HepG2 (cell line): ENCODE results near the gene EEFSEC.

Experiments
- DPF2 ChIP-seq: sonication (generic); formaldehyde crosslinking; IDR thresholded peaks from 2 replicates; pipeline ENCODE4 v1.4.0; 2020; ENCODE audit warnings: mild to moderate bottlenecking, low read depth, missing genetic modification reagents, borderline replicate concordance
- HNRNPL ChIP-seq: fragments of 200-400 bp; formaldehyde crosslinking; IDR thresholded peaks from 2 replicates; pipeline ENCODE4 v1.6.1; 2017; ENCODE audit warnings: mild to moderate bottlenecking, low read depth, low read length
- HNRNPUL1 ChIP-seq: fragments of 200-400 bp; formaldehyde crosslinking; IDR thresholded peaks from 2 replicates; pipeline ENCODE4 v1.6.1; 2017; ENCODE audit warnings: low read depth, mild to moderate bottlenecking, low read length, moderate library complexity
- POLR2AphosphoS2 ChIP-seq: IDR thresholded peaks from 2 replicates; pipeline ENCODE4 v1.6.1; 2011; ENCODE audit warnings: low read depth, low read length, improper control_type of control experiment
- RAD21 ChIP-seq: fragments of 450-650 bp; formaldehyde crosslinking; IDR thresholded peaks from 2 replicates; pipeline ENCODE4 v1.5.0; 2020; ENCODE audit warnings: mild to moderate bottlenecking
- RBAK ChIP-seq: sonication (generic); formaldehyde crosslinking; IDR thresholded peaks from 2 replicates; pipeline ENCODE4 v1.5.1; 2020; ENCODE audit warnings: mild to moderate bottlenecking, missing genetic modification reagents
- ZNF136 ChIP-seq: sonication (generic); formaldehyde crosslinking; IDR thresholded peaks from 2 replicates; pipeline ENCODE4 v1.8.1; 2022; ENCODE audit warnings: low read depth, mild to moderate bottlenecking, moderate library complexity, missing genetic modification reagents
- ZNF253 ChIP-seq: sonication (generic); formaldehyde crosslinking; IDR thresholded peaks from 2 replicates; pipeline ENCODE4 v1.8.0; 2022; ENCODE audit warnings: mild to moderate bottlenecking, missing genetic modification reagents, borderline replicate concordance
- ZNF720 ChIP-seq: sonication (generic); formaldehyde crosslinking; IDR thresholded peaks from 2 replicates; pipeline ENCODE4 v1.4.0; 2020; ENCODE audit warnings: missing genetic modification reagents
- TF ChIP-seq, protein P1 (sequence below): sonication (generic); formaldehyde crosslinking; IDR thresholded peaks from 2 replicates; pipeline ENCODE4 v1.5.0; 2020; ENCODE audit warnings: mild to moderate bottlenecking, missing genetic modification reagents, moderate library complexity
- TF ChIP-seq, protein P2 (sequence below): sonication (generic); formaldehyde crosslinking; IDR thresholded peaks from 2 replicates; pipeline ENCODE4 v1.4.0; 2020; ENCODE audit warnings: missing genetic modification reagents

DNA sequence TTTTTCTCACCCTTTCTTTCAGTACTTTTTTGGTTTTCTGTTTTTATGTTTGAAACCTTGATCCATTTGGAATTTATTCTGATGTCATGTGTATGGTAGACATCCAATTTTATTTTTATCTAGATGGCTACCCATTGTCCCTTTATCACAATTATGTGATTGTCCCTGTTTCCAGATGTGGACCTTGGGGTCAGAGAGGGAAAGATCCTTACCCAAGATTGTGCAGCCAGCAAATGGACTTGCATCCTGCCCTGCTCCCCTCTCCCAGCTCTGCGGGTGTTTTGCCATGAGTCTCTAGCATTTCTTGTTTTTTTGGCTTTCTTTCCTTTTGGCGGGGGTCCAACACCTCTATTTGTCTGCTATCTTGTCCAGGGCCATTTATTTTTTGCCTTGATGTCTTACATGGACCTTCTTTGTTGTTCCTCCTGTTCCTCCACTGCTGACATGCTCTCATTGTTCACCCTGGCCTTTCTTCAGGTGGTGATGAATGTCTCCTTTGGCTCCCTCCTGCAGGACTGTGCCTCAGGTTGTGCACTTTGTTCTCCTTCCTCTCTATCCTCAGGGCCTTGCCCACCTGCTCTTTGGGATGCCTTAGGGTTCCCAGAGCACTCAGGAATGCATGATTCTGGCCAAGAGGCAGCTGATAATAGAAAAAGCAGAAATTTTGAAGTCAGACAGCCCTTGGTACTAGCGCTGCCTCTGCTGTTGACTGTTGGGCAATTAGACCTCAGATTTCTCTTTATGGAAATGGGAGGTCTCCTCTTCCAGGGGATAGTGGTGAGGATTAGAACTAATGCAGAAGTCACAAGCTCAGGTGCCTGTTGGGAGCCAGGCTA lies 84.3 kb downstream of the EEFSEC start:
- TF ChIP-seq RAD21 (CRISPR knock-in tag) (no peak), ZNF720 (CRISPR knock-in tag) (no peak), POLR2AphosphoS2 (no peak), ZNF136 (CRISPR knock-in tag) (no peak), HNRNPUL1 (no peak), DPF2 (CRISPR knock-in tag) (no peak), RBAK (no peak), ZNF253 (CRISPR knock-in tag) (no peak), HNRNPL (no peak)
- TF ChIP-seq, protein P1, sequence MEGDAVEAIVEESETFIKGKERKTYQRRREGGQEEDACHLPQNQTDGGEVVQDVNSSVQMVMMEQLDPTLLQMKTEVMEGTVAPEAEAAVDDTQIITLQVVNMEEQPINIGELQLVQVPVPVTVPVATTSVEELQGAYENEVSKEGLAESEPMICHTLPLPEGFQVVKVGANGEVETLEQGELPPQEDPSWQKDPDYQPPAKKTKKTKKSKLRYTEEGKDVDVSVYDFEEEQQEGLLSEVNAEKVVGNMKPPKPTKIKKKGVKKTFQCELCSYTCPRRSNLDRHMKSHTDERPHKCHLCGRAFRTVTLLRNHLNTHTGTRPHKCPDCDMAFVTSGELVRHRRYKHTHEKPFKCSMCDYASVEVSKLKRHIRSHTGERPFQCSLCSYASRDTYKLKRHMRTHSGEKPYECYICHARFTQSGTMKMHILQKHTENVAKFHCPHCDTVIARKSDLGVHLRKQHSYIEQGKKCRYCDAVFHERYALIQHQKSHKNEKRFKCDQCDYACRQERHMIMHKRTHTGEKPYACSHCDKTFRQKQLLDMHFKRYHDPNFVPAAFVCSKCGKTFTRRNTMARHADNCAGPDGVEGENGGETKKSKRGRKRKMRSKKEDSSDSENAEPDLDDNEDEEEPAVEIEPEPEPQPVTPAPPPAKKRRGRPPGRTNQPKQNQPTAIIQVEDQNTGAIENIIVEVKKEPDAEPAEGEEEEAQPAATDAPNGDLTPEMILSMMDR (CRISPR knock-in tag): no peak
- TF ChIP-seq, protein P2, sequence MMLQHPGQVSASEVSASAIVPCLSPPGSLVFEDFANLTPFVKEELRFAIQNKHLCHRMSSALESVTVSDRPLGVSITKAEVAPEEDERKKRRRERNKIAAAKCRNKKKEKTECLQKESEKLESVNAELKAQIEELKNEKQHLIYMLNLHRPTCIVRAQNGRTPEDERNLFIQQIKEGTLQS (CRISPR knock-in tag): no peak
